Thymus (tissue), 11 donors: ENCODE results near the gene MEGF11. TPM values are rescaled to one million over a fixed set of nuclear protein-coding genes. Genes with fewer than 3 reads are reported as not detected.
"Not testable (repeated sequence)": the region's sequence is repeated elsewhere in the genome, so short reads cannot be mapped to it uniquely, and the experiment has no call there.

Experiments used
- DNase-seq, 9 donors: peaks; one replicate each; pipeline ENCODE4 v3.0.0-alpha.2; 2013; ENCODE audit warnings: low spot score in 9 of 9, low read depth in 6 of 9, missing footprints in 1 of 9
- H3K27ac ChIP-seq, 2 donors: one replicate each; pipeline ENCODE4 v1.5.1; 2013; ENCODE audit warnings: control low read depth in 1 of 2, low read depth in 1 of 2, low read length in 1 of 2, mild to moderate bottlenecking in 1 of 2, moderate library complexity in 1 of 2
- H3K27me3 ChIP-seq, 2 donors: one replicate each; pipeline ENCODE4 v1.5.1; 2013; ENCODE audit warnings: low read length in 1 of 2; ENCODE audit not compliant: control insufficient read depth in 2 of 2, insufficient read depth in 1 of 2
- H3K36me3 ChIP-seq, 2 donors: one replicate each; pipeline ENCODE4 v1.5.1; 2013; ENCODE audit warnings: low read length in 1 of 2, mild to moderate bottlenecking in 1 of 2, moderate library complexity in 1 of 2; ENCODE audit not compliant: control insufficient read depth in 2 of 2, insufficient read depth in 2 of 2
- H3K4me1 ChIP-seq, 2 donors: one replicate each; pipeline ENCODE4 v1.5.1; 2013; ENCODE audit warnings: low read length in 2 of 2; ENCODE audit not compliant: control insufficient read depth in 2 of 2, insufficient read depth in 2 of 2
- H3K4me3 ChIP-seq, 2 donors: one replicate each; pipeline ENCODE4 v1.5.1; 2013; ENCODE audit warnings: low read length in 2 of 2, control low read depth in 1 of 2, mild to moderate bottlenecking in 1 of 2
- H3K9me3 ChIP-seq, 2 donors: one replicate each; pipeline ENCODE4 v1.5.1; 2013; ENCODE audit warnings: low read length in 1 of 2, mild to moderate bottlenecking in 1 of 2; ENCODE audit not compliant: control insufficient read depth in 2 of 2, insufficient read depth in 1 of 2
- WGBS: extraction: QIAGEN DNeasy Blood & Tissue Kit; methylation state at CpG from one replicate; pipeline ENCODE4 v1.1.7; 2013; 5-methylcytosine and 5-hydroxymethylcytosine counted together
- polyA plus RNA-seq: library from polyadenylated mRNA; stranded (reverse); fragments of 200-250 nt; gene quantifications from one replicate; pipeline ENCODE4 v1.2.3, GENCODE V29; 2013
- total RNA-seq: library from RNA; stranded (reverse); fragments of 120-200 nt; gene quantifications from one replicate; pipeline ENCODE4 v1.2.4, GENCODE V29; 2013
- donor health status: healthy.

MEGF11 gene
- total and polyA plus RNA-seq, 2 donors, result 0.28 to 0.66 TPM

DNA sequence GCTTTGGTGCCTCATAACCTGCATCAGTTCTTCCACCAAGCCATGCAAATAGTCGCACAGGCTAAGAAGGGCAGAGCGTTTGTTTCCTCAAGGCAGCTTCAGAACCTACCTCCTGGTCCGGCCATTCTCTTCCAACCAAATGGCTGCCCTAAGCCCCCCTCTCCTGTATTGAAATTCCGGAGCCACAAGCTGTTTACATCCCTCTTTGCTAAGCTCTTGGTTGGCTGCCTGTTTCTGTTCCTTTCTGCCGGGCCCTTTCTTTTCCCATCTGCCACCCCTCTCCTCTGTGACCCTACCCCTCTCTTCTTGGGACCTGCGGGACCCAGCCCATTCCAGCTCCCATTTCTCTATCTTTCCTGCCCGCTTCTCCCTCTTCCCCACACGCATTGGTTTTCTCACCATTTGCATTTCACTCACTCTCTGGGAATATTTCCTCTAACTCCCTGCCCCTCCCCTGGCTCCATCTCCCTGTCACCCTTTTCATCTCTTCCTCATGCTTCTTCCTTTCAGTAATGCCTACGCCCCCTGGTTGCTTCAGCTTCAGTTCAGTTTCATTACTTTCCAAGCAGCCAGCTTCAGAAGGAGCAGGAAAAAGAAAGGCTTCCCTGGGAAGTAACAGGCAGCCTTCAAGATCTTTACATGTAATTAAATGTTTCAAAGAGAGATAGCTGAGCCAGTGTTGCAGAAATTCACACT lies 270.8 kb downstream of the MEGF11 start:
- Histone ChIP-seq H3K9me3 (no peaks in the 10 kb centered on the region), H3K4me3 (peak overlapping the region in 1 of 2 donors; percentile 51), H3K27me3 (peaks cover 2 to 42% of the 10 kb centered on the region in 2 donors), H3K27ac (no peak overlapping the region), H3K4me1 (peaks cover 6 to 9% of the 10 kb centered on the region in 2 donors), H3K36me3 (no peaks in the 10 kb centered on the region)
- 24% methylated on average over 9 of the region's 9 CpGs for WGBS
- no peak for DNase-seq

- Histone ChIP-seq H3K36me3 (no peaks in the 10 kb centered on the region), H3K27ac (no peak overlapping the region), H3K9me3 (no peaks in the 10 kb centered on the region), H3K4me3 (peak overlapping the region; percentile 9 to 51), H3K27me3 (peaks cover under 1 to 40% of the 10 kb centered on the region in 2 donors), H3K4me1 (peaks cover 6 to 9% of the 10 kb centered on the region in 2 donors)
- 4% methylated on average over 42 of the region's 42 CpGs for WGBS
- DNase-seq, result peak; percentile 11 to 80 (median 51)
Measured at GRCh38 chr15:65981837-65982626, 271.5 kb downstream of the MEGF11 start.

DNA sequence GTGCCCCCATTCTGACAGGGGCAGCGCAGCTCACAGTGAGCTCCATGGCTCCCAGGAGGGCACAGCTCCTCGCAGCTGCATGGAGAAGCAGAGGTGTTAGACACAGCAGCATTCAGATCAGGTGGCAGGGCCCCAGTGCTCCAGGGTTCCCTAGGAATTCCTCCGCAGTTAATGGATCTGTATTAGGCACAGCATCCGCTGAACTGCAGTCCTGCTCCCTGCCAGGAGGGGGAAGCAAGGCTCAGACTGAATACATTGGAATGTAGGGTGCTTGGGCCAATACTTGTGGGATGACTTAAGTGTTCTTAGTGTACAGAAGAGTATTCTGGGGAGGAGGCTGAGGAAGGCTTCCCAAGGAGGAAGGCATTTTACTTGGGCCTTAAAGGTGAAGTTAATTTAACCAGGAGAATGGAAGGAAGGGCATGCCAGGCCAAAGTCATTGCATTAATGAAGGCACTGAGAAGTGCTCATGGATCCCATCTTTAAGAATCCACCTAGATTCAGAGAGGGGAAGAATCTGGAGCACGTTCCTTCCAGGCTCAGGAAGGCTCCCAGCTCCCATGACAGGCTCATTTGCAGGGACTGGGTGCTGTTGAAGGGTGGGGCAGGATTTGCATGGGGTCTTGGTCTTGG lies 272.6 kb downstream of the MEGF11 start:
- Histone ChIP-seq H3K27ac (no peak overlapping the region), H3K36me3 (no peaks in the 10 kb centered on the region), H3K4me3 (no peak overlapping the region), H3K4me1 (peaks cover 6 to 9% of the 10 kb centered on the region in 2 donors), H3K9me3 (no peaks in the 10 kb centered on the region), H3K27me3 (peaks cover 0 to 37% of the 10 kb centered on the region in 2 donors)
- peak in 2 of 9 donors; percentile 16 to 21 for DNase-seq
- 76% methylated on average over 5 of the region's 5 CpGs for WGBS

DNA sequence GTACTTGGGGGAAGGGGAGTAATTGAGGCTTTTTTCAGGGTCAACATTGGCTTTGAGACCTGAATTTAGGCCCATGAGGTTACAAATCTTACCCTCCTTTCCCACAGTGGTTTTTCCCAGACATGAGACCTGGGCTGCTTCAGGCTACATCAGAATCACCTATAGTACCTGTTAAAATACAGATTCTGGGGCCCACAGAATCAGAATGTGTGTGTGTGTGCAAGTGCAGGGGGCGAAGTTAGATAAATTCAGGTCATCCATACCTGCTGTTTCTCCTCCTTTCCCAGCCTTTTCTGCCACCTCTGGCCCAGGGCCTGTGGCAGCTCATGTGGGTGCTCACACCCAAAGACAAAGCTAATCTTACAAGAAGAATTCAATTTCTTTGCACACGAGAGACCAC lies 273.7 kb downstream of the MEGF11 start:
- H3K27me3 ChIP-seq, result peaks cover 0 to 36% of the 10 kb centered on the region in 2 donors
- no peaks in the 10 kb centered on the region for H3K9me3 ChIP-seq
- H3K27ac ChIP-seq, result no peak overlapping the region
- WGBS, result 48% methylated on average over 2 of the region's 2 CpGs
- no peaks in the 10 kb centered on the region for H3K36me3 ChIP-seq
- peaks cover 6 to 9% of the 10 kb centered on the region in 2 donors for H3K4me1 ChIP-seq
- no peak overlapping the region for H3K4me3 ChIP-seq
- no peak for DNase-seq

DNA sequence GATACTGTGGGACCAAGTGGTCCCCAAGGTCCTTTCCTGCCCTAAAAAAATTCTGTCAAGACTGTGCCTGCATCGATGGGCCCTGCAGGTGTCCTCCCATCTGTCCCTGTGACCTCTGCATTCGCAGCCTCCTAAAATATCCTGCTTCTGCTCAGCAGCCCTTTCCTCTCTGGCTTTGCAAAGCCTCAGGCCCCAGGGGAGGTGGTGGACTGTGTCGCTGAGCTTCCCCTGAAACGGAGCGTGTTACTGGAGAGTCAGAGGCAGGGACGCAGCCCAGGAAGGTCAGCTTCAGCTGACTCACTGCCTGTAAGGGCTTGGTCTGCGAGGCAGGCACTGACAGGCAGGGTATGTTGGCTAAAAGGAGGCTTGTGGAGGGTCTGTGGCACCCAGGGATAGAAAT lies 274.2 kb downstream of the MEGF11 start:
- WGBS, result 86% methylated on average over 7 of the region's 7 CpGs
- Histone ChIP-seq H3K27ac (no peak overlapping the region), H3K4me1 (peaks cover 6 to 9% of the 10 kb centered on the region in 2 donors), H3K27me3 (peaks cover 0 to 35% of the 10 kb centered on the region in 2 donors), H3K36me3 (no peaks in the 10 kb centered on the region), H3K9me3 (no peaks in the 10 kb centered on the region), H3K4me3 (no peak overlapping the region)
- no peak for DNase-seq

GRCh38 chr15:65978110-65978509 lies 275.4 kb downstream of the MEGF11 start:
- no peak overlapping the region for H3K27ac ChIP-seq
- H3K4me3 ChIP-seq, result no peak overlapping the region
- H3K36me3 ChIP-seq, result no peaks in the 10 kb centered on the region
- 92% methylated on average over 1 of the region's 1 CpG for WGBS
- no peaks in the 10 kb centered on the region for H3K9me3 ChIP-seq
- DNase-seq, result no peak
- H3K4me1 ChIP-seq, result peaks cover 6 to 9% of the 10 kb centered on the region in 2 donors
- peaks cover 2 to 32% of the 10 kb centered on the region in 2 donors for H3K27me3 ChIP-seq

DNA sequence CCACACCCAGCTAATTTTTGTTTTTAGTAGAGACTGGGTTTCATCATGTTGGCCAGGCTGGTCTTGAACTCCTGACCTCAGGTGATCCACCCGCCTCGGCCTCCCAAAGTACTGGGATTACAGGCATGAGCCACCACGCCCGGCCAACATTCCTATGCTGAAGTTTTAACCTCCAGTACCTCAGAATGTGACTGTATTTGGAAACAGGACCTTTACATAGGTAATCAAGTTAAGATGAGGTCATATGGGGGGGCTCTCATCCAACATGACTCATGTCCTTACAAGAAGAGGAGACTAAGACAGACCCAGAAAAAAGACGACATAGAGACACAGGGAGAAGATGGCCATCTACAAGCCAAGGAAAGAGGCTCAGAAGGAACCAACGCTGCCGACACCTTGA lies 277.4 kb downstream of the MEGF11 start:
- not testable (repeated sequence) for H3K9me3 ChIP-seq, H3K36me3 ChIP-seq, H3K4me1 ChIP-seq, DNase-seq, H3K27ac ChIP-seq, H3K4me3 ChIP-seq
- H3K27me3 ChIP-seq, result peaks cover 2 to 21% of the 10 kb centered on the region in 2 donors
- WGBS, result 98% methylated on average over 7 of the region's 7 CpGs

GRCh38 chr15:65971741-65971995 lies 281.9 kb downstream of the MEGF11 start:
- no peak for DNase-seq
- Histone ChIP-seq H3K27me3 (peaks cover 2 to 36% of the 10 kb centered on the region in 2 donors), H3K9me3 (no peaks in the 10 kb centered on the region), H3K36me3 (no peaks in the 10 kb centered on the region), H3K27ac (no peak overlapping the region), H3K4me1 (no peaks in the 10 kb centered on the region), H3K4me3 (no peak overlapping the region)
